ENCODE results near the gene IQGAP2.

IQGAP2 gene, protein sequence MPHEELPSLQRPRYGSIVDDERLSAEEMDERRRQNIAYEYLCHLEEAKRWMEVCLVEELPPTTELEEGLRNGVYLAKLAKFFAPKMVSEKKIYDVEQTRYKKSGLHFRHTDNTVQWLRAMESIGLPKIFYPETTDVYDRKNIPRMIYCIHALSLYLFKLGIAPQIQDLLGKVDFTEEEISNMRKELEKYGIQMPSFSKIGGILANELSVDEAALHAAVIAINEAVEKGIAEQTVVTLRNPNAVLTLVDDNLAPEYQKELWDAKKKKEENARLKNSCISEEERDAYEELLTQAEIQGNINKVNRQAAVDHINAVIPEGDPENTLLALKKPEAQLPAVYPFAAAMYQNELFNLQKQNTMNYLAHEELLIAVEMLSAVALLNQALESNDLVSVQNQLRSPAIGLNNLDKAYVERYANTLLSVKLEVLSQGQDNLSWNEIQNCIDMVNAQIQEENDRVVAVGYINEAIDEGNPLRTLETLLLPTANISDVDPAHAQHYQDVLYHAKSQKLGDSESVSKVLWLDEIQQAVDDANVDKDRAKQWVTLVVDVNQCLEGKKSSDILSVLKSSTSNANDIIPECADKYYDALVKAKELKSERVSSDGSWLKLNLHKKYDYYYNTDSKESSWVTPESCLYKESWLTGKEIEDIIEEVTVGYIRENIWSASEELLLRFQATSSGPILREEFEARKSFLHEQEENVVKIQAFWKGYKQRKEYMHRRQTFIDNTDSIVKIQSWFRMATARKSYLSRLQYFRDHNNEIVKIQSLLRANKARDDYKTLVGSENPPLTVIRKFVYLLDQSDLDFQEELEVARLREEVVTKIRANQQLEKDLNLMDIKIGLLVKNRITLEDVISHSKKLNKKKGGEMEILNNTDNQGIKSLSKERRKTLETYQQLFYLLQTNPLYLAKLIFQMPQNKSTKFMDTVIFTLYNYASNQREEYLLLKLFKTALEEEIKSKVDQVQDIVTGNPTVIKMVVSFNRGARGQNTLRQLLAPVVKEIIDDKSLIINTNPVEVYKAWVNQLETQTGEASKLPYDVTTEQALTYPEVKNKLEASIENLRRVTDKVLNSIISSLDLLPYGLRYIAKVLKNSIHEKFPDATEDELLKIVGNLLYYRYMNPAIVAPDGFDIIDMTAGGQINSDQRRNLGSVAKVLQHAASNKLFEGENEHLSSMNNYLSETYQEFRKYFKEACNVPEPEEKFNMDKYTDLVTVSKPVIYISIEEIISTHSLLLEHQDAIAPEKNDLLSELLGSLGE (N-terminal part only)

DNA sequence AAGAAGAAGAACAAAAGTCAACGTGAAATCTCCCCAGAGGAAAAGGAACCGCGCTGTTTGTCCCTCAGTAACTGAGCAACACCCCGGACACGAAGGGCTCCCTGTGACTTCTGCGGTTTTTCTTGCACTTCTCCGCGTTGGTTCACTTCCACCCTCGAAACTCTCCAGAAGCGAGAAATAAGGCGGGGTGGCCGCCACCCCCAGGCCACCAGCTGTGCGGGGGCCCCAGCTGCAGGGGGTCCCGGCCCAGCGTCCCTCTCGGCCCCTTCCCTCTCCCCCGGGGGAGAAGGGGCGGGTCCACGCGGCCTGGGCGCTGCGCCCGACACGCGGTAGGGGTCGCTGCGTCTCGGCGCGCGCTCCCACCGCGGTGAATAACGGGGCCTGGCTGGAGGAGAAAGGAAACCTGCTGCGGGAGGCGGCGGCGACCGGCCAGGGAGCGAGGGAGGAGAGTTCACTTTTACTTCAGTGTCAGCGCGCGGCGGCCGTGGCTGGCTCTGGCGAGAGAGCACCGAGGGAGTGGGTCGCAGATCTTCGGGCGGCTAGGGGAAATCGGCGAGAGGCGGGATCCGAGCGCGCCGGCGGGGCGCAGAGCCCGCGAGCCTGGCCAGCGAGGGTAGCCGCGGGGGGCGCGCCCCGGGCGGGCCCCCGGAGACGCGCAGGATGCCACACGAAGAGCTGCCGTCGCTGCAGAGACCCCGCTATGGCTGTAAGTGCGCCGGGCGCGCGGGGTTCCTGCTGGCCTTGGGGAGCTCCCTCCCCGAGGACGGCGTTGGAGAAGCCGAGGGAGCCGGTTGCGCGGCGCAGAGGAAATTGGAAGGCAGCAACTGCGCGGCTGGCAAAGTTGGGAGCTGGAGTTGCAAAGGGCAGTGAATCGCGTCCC is at the start of gene IQGAP2:
TSS of gene IQGAP2 (plus strand) at position 400 of the 880 bp plus-strand sequence. CDS start at position 661, 261 bp downstream.
- Histone ChIP-seq H3K4me1 (ENCODE audit: control insufficient read depth in 2 of 2, insufficient read depth in 2 of 2, low read length in 2 of 2) (peaks cover 15% of the 10 kb centered on the region in 2 donors), H3K27me3 (ENCODE audit: control insufficient read depth in 2 of 2, insufficient read depth in 2 of 2, low read length in 2 of 2) (no peaks in the 10 kb centered on the region), H3K36me3 (ENCODE audit: control insufficient read depth in 2 of 2, insufficient read depth in 2 of 2, low read length in 2 of 2) (no peaks in the 10 kb centered on the region), H3K9me3 (ENCODE audit: control insufficient read depth in 2 of 2, low read length in 2 of 2) (no peaks in the 10 kb centered on the region), H3K9ac (ENCODE audit: low read depth in 1 of 2, low read length in 2 of 2) (peak within 1 kb of the TSS; percentile 74 to 88), H3K27ac (ENCODE audit: low read depth in 2 of 2, low read length in 2 of 2) (peak within 1 kb of the TSS; percentile 86 to 89), H3K4me3 (ENCODE audit: low read length in 2 of 2) (peak within 1 kb of the TSS; percentile 81 to 82)

DNA sequence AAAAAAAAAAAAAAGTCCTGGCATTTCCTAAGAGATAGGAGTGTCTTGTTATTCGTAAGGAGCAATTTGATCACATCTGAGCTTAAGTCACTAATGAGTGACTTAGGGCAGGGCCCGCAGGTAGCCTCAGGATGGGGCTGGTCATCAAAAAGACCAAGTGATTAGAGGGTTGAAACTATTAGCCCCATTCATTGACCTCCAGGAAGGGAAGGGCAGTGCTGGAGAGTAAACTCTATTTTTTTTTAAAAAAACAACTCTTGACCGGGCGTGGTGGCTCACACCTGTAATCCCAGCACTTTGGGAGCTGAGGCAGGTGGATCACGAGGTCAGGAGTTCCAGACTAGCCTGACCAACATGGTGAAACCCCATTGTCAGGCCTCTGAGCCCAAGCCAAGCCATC is 46.2 kb upstream of the IQGAP2 start:
- Histone ChIP-seq H3K27ac (ENCODE audit: low read depth in 2 of 2, low read length in 2 of 2) (no peak overlapping the region), H3K4me3 (ENCODE audit: low read length in 2 of 2) (no peak overlapping the region), H3K4me1 (ENCODE audit: control insufficient read depth in 2 of 2, insufficient read depth in 2 of 2, low read length in 2 of 2) (peaks cover 0 to 4% of the 10 kb centered on the region in 2 donors), H3K9ac (ENCODE audit: low read depth in 1 of 2, low read length in 2 of 2) (no peak overlapping the region), H3K36me3 (ENCODE audit: control insufficient read depth in 2 of 2, insufficient read depth in 2 of 2, low read length in 2 of 2) (no peaks in the 10 kb centered on the region), H3K27me3 (ENCODE audit: control insufficient read depth in 2 of 2, insufficient read depth in 2 of 2, low read length in 2 of 2) (no peaks in the 10 kb centered on the region), H3K9me3 (ENCODE audit: control insufficient read depth in 2 of 2, low read length in 2 of 2) (no peaks in the 10 kb centered on the region)

DNA sequence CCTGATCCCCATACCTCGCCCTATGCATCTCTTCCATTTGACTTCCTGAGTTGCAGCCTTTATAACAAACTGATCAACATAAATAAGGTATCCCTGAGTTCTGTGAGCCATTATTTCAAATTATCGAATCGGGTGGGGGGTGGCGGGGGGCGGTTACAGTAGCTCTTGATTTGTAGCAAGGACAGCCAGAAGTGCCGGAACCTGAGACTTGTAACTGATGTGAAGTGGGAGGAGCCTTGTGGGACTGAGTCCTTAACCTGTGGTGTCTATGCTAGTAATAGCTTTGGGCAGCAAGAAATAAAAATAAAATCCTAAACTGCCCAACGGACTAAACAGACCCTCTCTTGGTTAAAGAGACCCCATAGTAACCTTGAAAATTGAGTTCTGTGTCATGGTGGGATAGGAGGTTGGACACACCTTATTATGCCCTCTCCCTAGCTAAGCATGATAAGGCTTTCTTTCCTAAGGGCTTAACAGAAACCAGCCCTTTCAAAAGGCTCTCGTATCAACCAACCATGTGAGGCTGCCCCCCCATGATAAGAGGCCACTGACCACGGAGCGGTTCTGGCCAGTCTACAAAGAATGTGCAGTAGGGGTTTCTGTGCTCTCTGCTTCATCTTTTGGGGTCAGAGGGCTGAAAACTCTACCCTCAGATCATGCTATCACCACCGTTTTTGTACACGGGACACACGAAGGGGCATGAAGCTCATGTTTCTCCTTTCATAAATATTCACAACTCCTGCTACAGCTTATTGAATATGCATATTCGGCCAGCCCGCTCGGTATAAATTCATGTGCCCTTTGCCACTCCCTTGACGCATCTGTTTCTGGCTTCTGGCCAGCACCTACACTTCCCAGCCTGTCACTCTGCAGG is 39.5 kb upstream of the IQGAP2 start:
- Histone ChIP-seq H3K27ac (ENCODE audit: low read depth in 2 of 2, low read length in 2 of 2) (no peak overlapping the region), H3K27me3 (ENCODE audit: control insufficient read depth in 2 of 2, insufficient read depth in 2 of 2, low read length in 2 of 2) (no peaks in the 10 kb centered on the region), H3K36me3 (ENCODE audit: control insufficient read depth in 2 of 2, insufficient read depth in 2 of 2, low read length in 2 of 2) (no peaks in the 10 kb centered on the region), H3K4me1 (ENCODE audit: control insufficient read depth in 2 of 2, insufficient read depth in 2 of 2, low read length in 2 of 2) (peaks cover 0 to 6% of the 10 kb centered on the region in 2 donors), H3K4me3 (ENCODE audit: low read length in 2 of 2) (no peak overlapping the region), H3K9me3 (ENCODE audit: control insufficient read depth in 2 of 2, low read length in 2 of 2) (no peaks in the 10 kb centered on the region), H3K9ac (ENCODE audit: low read depth in 1 of 2, low read length in 2 of 2) (no peak overlapping the region)

DNA sequence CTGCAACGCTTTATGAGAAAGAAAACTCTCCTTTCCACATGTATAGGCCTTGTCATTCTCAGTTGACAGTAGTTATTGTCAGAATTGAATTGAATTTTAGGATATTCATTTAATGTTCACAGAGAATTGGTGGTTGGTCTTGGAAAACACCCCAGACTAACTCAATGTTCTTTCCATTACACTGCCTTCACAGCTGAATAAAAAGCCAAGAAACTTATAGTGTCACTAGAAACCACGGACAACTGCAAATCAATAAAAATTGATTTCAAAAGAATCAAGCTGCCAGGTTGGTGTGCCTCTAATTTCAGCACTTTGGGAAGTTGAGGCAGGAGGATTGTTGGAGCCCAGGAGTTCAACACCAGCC is 38.9 kb upstream of the IQGAP2 start:
- Histone ChIP-seq H3K9me3 (ENCODE audit: control insufficient read depth in 2 of 2, low read length in 2 of 2) (no peaks in the 10 kb centered on the region), H3K9ac (ENCODE audit: low read depth in 1 of 2, low read length in 2 of 2) (no peak overlapping the region), H3K4me3 (ENCODE audit: low read length in 2 of 2) (no peak overlapping the region), H3K4me1 (ENCODE audit: control insufficient read depth in 2 of 2, insufficient read depth in 2 of 2, low read length in 2 of 2) (peaks cover 0 to 6% of the 10 kb centered on the region in 2 donors), H3K27me3 (ENCODE audit: control insufficient read depth in 2 of 2, insufficient read depth in 2 of 2, low read length in 2 of 2) (no peaks in the 10 kb centered on the region), H3K27ac (ENCODE audit: low read depth in 2 of 2, low read length in 2 of 2) (no peak overlapping the region), H3K36me3 (ENCODE audit: control insufficient read depth in 2 of 2, insufficient read depth in 2 of 2, low read length in 2 of 2) (no peaks in the 10 kb centered on the region)

DNA sequence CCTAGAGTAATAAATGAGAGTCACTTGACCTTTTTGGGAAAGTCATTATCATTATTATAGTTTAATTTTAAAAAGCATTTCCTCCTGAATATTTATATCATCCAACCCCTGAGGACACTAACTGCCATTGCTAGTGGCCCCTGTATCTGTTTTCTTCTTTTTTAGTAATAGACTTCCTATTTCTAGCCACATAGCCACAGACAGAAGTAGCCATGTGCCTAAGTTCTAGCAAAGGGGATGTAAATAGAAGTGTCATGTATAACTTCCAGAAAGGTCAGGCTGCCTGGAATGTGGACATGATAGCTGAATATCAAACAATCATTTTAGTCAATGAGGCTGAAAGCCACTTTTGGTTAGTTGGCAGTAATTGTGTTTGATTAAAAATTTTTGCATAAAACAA is 37.5 kb upstream of the IQGAP2 start:
- Histone ChIP-seq H3K4me3 (ENCODE audit: low read length in 2 of 2) (no peak overlapping the region), H3K9me3 (ENCODE audit: control insufficient read depth in 2 of 2, low read length in 2 of 2) (no peaks in the 10 kb centered on the region), H3K9ac (ENCODE audit: low read depth in 1 of 2, low read length in 2 of 2) (no peak overlapping the region), H3K4me1 (ENCODE audit: control insufficient read depth in 2 of 2, insufficient read depth in 2 of 2, low read length in 2 of 2) (peaks cover 0 to 6% of the 10 kb centered on the region in 2 donors), H3K36me3 (ENCODE audit: control insufficient read depth in 2 of 2, insufficient read depth in 2 of 2, low read length in 2 of 2) (no peaks in the 10 kb centered on the region), H3K27me3 (ENCODE audit: control insufficient read depth in 2 of 2, insufficient read depth in 2 of 2, low read length in 2 of 2) (no peaks in the 10 kb centered on the region), H3K27ac (ENCODE audit: low read depth in 2 of 2, low read length in 2 of 2) (no peak overlapping the region)

DNA sequence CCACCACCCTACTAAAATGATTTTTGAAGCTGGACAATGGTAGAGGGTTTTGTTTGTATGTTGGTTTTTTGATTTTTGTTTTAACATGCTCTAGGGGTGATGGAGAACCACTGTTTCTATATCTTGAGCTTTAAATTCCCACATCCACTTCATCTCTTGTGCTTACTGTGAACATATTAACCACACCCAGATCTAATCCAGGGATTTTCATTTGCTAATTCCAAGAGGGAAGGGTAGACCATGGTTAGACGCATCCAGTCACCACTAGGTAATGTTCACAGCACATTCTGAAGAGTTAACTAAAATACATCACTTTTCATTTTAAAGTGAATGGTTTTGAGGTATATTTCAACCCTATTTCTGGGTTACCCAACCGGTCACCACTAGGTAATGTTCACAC is 36.5 kb upstream of the IQGAP2 start:
- Histone ChIP-seq H3K9ac (ENCODE audit: low read depth in 1 of 2, low read length in 2 of 2) (no peak overlapping the region), H3K4me3 (ENCODE audit: low read length in 2 of 2) (no peak overlapping the region), H3K27ac (ENCODE audit: low read depth in 2 of 2, low read length in 2 of 2) (no peak overlapping the region), H3K4me1 (ENCODE audit: control insufficient read depth in 2 of 2, insufficient read depth in 2 of 2, low read length in 2 of 2) (peaks cover 0 to 6% of the 10 kb centered on the region in 2 donors), H3K36me3 (ENCODE audit: control insufficient read depth in 2 of 2, insufficient read depth in 2 of 2, low read length in 2 of 2) (no peaks in the 10 kb centered on the region), H3K9me3 (ENCODE audit: control insufficient read depth in 2 of 2, low read length in 2 of 2) (no peaks in the 10 kb centered on the region), H3K27me3 (ENCODE audit: control insufficient read depth in 2 of 2, insufficient read depth in 2 of 2, low read length in 2 of 2) (no peaks in the 10 kb centered on the region)

DNA sequence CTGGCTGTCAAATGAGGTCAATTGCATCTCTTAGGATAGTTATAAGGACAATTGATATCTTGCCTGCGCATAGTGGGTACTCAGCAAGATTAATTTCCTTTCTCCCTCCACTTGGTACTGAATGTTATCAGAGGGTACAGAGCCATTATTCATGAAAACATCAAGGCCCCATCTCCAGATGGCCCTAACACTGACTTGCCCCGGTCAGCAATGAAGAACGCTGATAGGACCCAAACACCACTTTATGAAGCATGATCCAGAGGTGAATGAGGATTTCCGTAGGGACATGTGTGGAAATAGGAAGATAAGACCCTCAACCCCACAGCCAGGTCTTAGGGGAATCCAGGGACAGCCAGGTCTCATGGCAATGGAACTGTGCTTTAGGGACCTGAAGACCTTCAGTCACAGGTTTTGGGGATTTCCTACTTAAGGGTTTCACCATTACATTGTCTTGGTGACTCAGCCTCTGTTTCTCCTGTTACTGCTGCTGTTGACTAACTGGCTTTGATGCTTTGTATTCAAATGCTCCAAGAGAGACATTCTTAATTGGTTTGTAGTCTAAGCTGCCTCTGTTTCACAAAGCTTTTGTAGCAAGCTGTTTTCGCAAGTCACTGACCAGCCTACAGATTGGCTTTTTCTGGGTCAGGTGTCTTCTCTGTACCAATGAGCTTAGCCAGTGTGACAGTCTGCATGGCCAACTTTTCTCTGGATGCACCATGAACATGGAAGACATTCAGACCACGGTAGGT is 35.3 kb upstream of the IQGAP2 start:
- Histone ChIP-seq H3K4me1 (ENCODE audit: control insufficient read depth in 2 of 2, insufficient read depth in 2 of 2, low read length in 2 of 2) (peaks cover 0 to 6% of the 10 kb centered on the region in 2 donors), H3K9ac (ENCODE audit: low read depth in 1 of 2, low read length in 2 of 2) (no peak overlapping the region), H3K9me3 (ENCODE audit: control insufficient read depth in 2 of 2, low read length in 2 of 2) (no peaks in the 10 kb centered on the region), H3K27me3 (ENCODE audit: control insufficient read depth in 2 of 2, insufficient read depth in 2 of 2, low read length in 2 of 2) (no peaks in the 10 kb centered on the region), H3K27ac (ENCODE audit: low read depth in 2 of 2, low read length in 2 of 2) (no peak overlapping the region), H3K36me3 (ENCODE audit: control insufficient read depth in 2 of 2, insufficient read depth in 2 of 2, low read length in 2 of 2) (no peaks in the 10 kb centered on the region), H3K4me3 (ENCODE audit: low read length in 2 of 2) (no peak overlapping the region)

DNA sequence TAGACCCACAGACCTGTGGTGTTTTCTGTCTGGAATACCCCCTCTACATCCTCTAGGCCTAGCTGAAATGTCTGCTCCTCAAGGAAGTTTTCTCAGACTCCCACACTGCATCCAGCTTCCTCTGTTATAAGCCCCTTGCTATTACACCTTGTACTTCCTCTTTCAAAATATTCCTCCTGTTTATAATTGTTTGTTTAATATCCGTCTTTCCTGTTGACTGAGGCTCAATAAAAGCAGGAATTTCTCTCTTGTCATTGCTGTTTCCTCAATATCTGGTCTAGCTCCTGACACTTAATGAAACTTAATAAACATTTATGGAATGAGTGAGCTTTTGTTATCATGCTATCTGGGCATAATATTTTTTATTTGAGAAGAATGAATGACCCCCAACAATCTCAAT is 34.1 kb upstream of the IQGAP2 start:
- Histone ChIP-seq H3K4me1 (ENCODE audit: control insufficient read depth in 2 of 2, insufficient read depth in 2 of 2, low read length in 2 of 2) (peaks cover 0 to 3% of the 10 kb centered on the region in 2 donors), H3K9ac (ENCODE audit: low read depth in 1 of 2, low read length in 2 of 2) (no peak overlapping the region), H3K27ac (ENCODE audit: low read depth in 2 of 2, low read length in 2 of 2) (no peak overlapping the region), H3K9me3 (ENCODE audit: control insufficient read depth in 2 of 2, low read length in 2 of 2) (no peaks in the 10 kb centered on the region), H3K36me3 (ENCODE audit: control insufficient read depth in 2 of 2, insufficient read depth in 2 of 2, low read length in 2 of 2) (no peaks in the 10 kb centered on the region), H3K4me3 (ENCODE audit: low read length in 2 of 2) (no peak overlapping the region), H3K27me3 (ENCODE audit: control insufficient read depth in 2 of 2, insufficient read depth in 2 of 2, low read length in 2 of 2) (no peaks in the 10 kb centered on the region)
